ENCODE data around the gene NNAT.

NNAT gene

GRCh38 chr20:37502654-37503053 lies 18.4 kb upstream of the NNAT start:
- DNase-seq (ENCODE audit: low read depth in 2 of 2), result no peak

- no peak for DNase-seq (ENCODE audit: low read depth in 2 of 2)
These were observed 17.7 kb upstream of the NNAT start for GRCh38 chr20:37503256-37503927.

- DNase-seq (ENCODE audit: low read depth in 2 of 2), result no peak
These were observed 16.5 kb upstream of the NNAT start for GRCh38 chr20:37504404-37505096.

GRCh38 chr20:37505263-37506151 lies 15.5 kb upstream of the NNAT start:
- DNase-seq (ENCODE audit: low read depth in 2 of 2), result no peak

- no peak for DNase-seq (ENCODE audit: low read depth in 2 of 2)
These were observed 14.8 kb upstream of the NNAT start for GRCh38 chr20:37506152-37506725.

- no peak for DNase-seq (ENCODE audit: low read depth in 2 of 2)
These were observed 10.8 kb upstream of the NNAT start for GRCh38 chr20:37510226-37510625.

- no peak for DNase-seq (ENCODE audit: low read depth in 2 of 2)
These were observed 9.3 kb upstream of the NNAT start for GRCh38 chr20:37511610-37512275.

GRCh38 chr20:37513779-37514359 lies 7.2 kb upstream of the NNAT start:
- DNase-seq (ENCODE audit: low read depth in 2 of 2), result no peak

- no peak for DNase-seq (ENCODE audit: low read depth in 2 of 2)
These were observed 5.2 kb upstream of the NNAT start for GRCh38 chr20:37515876-37516275.

- DNase-seq (ENCODE audit: low read depth in 2 of 2), result no peak
These were observed 4.0 kb upstream of the NNAT start for GRCh38 chr20:37516811-37517750.

- no peak for DNase-seq (ENCODE audit: low read depth in 2 of 2)
These were observed 3.0 kb upstream of the NNAT start for GRCh38 chr20:37518059-37518458.

GRCh38 chr20:37518606-37519507 lies 2.2 kb upstream of the NNAT start:
- DNase-seq (ENCODE audit: low read depth in 2 of 2), result no peak

GRCh38 chr20:37519508-37520418 lies 1.3 kb upstream of the NNAT start:
- no peak for DNase-seq (ENCODE audit: low read depth in 2 of 2)

- DNase-seq (ENCODE audit: low read depth in 2 of 2), result no peak
These were observed 563 bp upstream of the NNAT start for GRCh38 chr20:37520419-37520955.

GRCh38 chr20:37522260-37523011 lies 1.4 kb downstream of the NNAT start:
- no peak for DNase-seq (ENCODE audit: low read depth in 2 of 2)

- no peak for DNase-seq (ENCODE audit: low read depth in 2 of 2)
These were observed 2.0 kb downstream of the NNAT start for GRCh38 chr20:37523012-37523391.

Measured in stimulated activated CD4-positive, alpha-beta T cell treated with anti-CD3 and anti-CD28 coated beads, Interleukin-4, amount 100 ng/mL, for 48 hours (primary cell).